ENCODE data around the gene PURA.

PURA gene

GRCh38 chr5:140094889-140095288, 19.0 kb upstream of the PURA start:
- Histone ChIP-seq H3K27ac (ENCODE audit: low read length) (no peak overlapping the region), H3K4me2 (ENCODE audit: low read length) (no peak overlapping the region), H3K9me3 (ENCODE audit: insufficient read depth, low read length) (no peaks in the 10 kb centered on the region), H3K9ac (ENCODE audit: low read length) (no peak overlapping the region), H2AFZ (ENCODE audit: low read depth, low read length) (no peak overlapping the region), H3K27me3 (ENCODE audit: low read depth, low read length) (no peaks in the 10 kb centered on the region), H3K4me1 (ENCODE audit: low read length) (no peaks in the 10 kb centered on the region), H4K20me1 (ENCODE audit: insufficient read depth, low read length) (no peaks in the 10 kb centered on the region), H3K4me3 (ENCODE audit: low read length) (no peak overlapping the region), H3K36me3 (replicated peaks; ENCODE audit: low read depth, low read length) (no peaks in the 10 kb centered on the region), H3K79me2 (ENCODE audit: low read length) (no peaks in the 10 kb centered on the region)
- TF ChIP-seq CTCF (IDR thresholded peaks at IDR 0.05; ENCODE audit: low read depth, low read length): no peak
- no peak for TF ChIP-seq EZH2phosphoT487 (IDR thresholded peaks at IDR 0.05; ENCODE audit: low read depth)

- Histone ChIP-seq H3K4me3 (ENCODE audit: low read length) (no peak overlapping the region), H3K4me1 (ENCODE audit: low read length) (no peaks in the 10 kb centered on the region), H3K9me3 (ENCODE audit: insufficient read depth, low read length) (no peaks in the 10 kb centered on the region), H2AFZ (ENCODE audit: low read depth, low read length) (no peak overlapping the region), H3K36me3 (replicated peaks; ENCODE audit: low read depth, low read length) (no peaks in the 10 kb centered on the region), H3K27me3 (ENCODE audit: low read depth, low read length) (no peaks in the 10 kb centered on the region), H3K79me2 (ENCODE audit: low read length) (no peaks in the 10 kb centered on the region), H3K27ac (ENCODE audit: low read length) (no peak overlapping the region), H3K9ac (ENCODE audit: low read length) (no peak overlapping the region), H3K4me2 (ENCODE audit: low read length) (no peak overlapping the region), H4K20me1 (ENCODE audit: insufficient read depth, low read length) (no peaks in the 10 kb centered on the region)
- TF ChIP-seq EZH2phosphoT487 (IDR thresholded peaks at IDR 0.05; ENCODE audit: low read depth) (no peak), CTCF (IDR thresholded peaks at IDR 0.05; ENCODE audit: low read depth, low read length) (no peak)
These were observed 12.7 kb upstream of the PURA start for GRCh38 chr5:140101179-140101578.

GRCh38 chr5:140103154-140103553, 10.8 kb upstream of the PURA start:
- H3K4me2 ChIP-seq (ENCODE audit: low read length): no peak overlapping the region
- peaks cover under 1% of the 10 kb centered on the region for H3K79me2 ChIP-seq (ENCODE audit: low read length)
- H3K27me3 ChIP-seq (ENCODE audit: low read depth, low read length): no peaks in the 10 kb centered on the region
- H3K27ac ChIP-seq (ENCODE audit: low read length): no peak overlapping the region
- H3K4me3 ChIP-seq (ENCODE audit: low read length): no peak overlapping the region
- H3K9ac ChIP-seq (ENCODE audit: low read length): no peak overlapping the region
- no peaks in the 10 kb centered on the region for H4K20me1 ChIP-seq (ENCODE audit: insufficient read depth, low read length)
- H3K4me1 ChIP-seq (ENCODE audit: low read length): peaks cover 6% of the 10 kb centered on the region
- no peaks in the 10 kb centered on the region for H3K9me3 ChIP-seq (ENCODE audit: insufficient read depth, low read length)
- H2AFZ ChIP-seq (ENCODE audit: low read depth, low read length): no peak overlapping the region
- no peak for TF ChIP-seq EZH2phosphoT487 (IDR thresholded peaks at IDR 0.05; ENCODE audit: low read depth)
- no peak for TF ChIP-seq CTCF (IDR thresholded peaks at IDR 0.05; ENCODE audit: low read depth, low read length)
- no peaks in the 10 kb centered on the region for H3K36me3 ChIP-seq (replicated peaks; ENCODE audit: low read depth, low read length)

- Histone ChIP-seq H4K20me1 (ENCODE audit: insufficient read depth, low read length) (no peaks in the 10 kb centered on the region), H3K27me3 (ENCODE audit: low read depth, low read length) (no peaks in the 10 kb centered on the region), H3K9ac (ENCODE audit: low read length) (no peak overlapping the region), H3K4me1 (ENCODE audit: low read length) (peaks cover 10% of the 10 kb centered on the region), H3K36me3 (replicated peaks; ENCODE audit: low read depth, low read length) (no peaks in the 10 kb centered on the region), H3K4me3 (ENCODE audit: low read length) (no peak overlapping the region), H3K4me2 (ENCODE audit: low read length) (no peak overlapping the region), H2AFZ (ENCODE audit: low read depth, low read length) (no peak overlapping the region), H3K9me3 (ENCODE audit: insufficient read depth, low read length) (no peaks in the 10 kb centered on the region), H3K27ac (ENCODE audit: low read length) (no peak overlapping the region), H3K79me2 (ENCODE audit: low read length) (peaks cover 10% of the 10 kb centered on the region)
- TF ChIP-seq CTCF (IDR thresholded peaks at IDR 0.05; ENCODE audit: low read depth, low read length) (no peak), EZH2phosphoT487 (IDR thresholded peaks at IDR 0.05; ENCODE audit: low read depth) (no peak)
These were observed 9.8 kb upstream of the PURA start for GRCh38 chr5:140104100-140104499.

Data from OCI-LY3 (cell line).